GM12872 (cell line): ENCODE measurements around the gene MPST.

Experiments used
- CTCF ChIP-seq: IDR thresholded peaks from 3 replicates; pipeline ENCODE4 v1.5.1; 2011; ENCODE audit warnings: low read depth, mild to moderate bottlenecking, low read length, moderate library complexity; ENCODE audit not compliant: insufficient read depth

Gene MPST

GRCh38 chr22:37056246-37056645, 36.7 kb downstream of the MPST start:
- TF ChIP-seq CTCF, result no peak

GRCh38 chr22:37057226-37057625, 37.7 kb downstream of the MPST start:
- no peak for TF ChIP-seq CTCF

GRCh38 chr22:37057796-37058510, 38.4 kb downstream of the MPST start:
- no peak for TF ChIP-seq CTCF

GRCh38 chr22:37058917-37059701, 39.6 kb downstream of the MPST start:
- TF ChIP-seq CTCF, result no peak

GRCh38 chr22:37059876-37060449, 40.4 kb downstream of the MPST start:
- no peak for TF ChIP-seq CTCF

GRCh38 chr22:37060801-37061610, 41.5 kb downstream of the MPST start:
- TF ChIP-seq CTCF, result no peak
